Neural progenitor cell (in vitro differentiated cells): ENCODE measurements around the gene DNLZ. TPM values are rescaled to one million over a fixed set of nuclear protein-coding genes. Genes with fewer than 3 reads are reported as not detected.

Source experiments
- DNase-seq: peaks from one replicate; pipeline ENCODE4 v3.0.0-alpha.2; 2016; ENCODE audit warnings: low spot score
- H2AFZ ChIP-seq: fragments of 200-600 bp; sonication (generic); replicated peaks from 2 replicates; pipeline ENCODE4 v1.6.1; 2016; ENCODE audit warnings: antibody characterized with exemption
- H3F3A ChIP-seq: fragments of 200-600 bp; sonication (generic); 2 replicates; pipeline ENCODE4 v1.6.1; 2016; ENCODE audit warnings: antibody characterized with exemption, low read depth
- H3K27ac ChIP-seq: fragments of 200-600 bp; sonication (generic); 2 replicates; pipeline ENCODE4 v1.5.1; 2016; ENCODE audit warnings: mild to moderate bottlenecking
- H3K27me3 ChIP-seq: fragments of 200-600 bp; sonication (generic); 2 replicates; pipeline ENCODE4 v1.6.1; 2016; ENCODE audit warnings: mild to moderate bottlenecking, moderate library complexity
- H3K36me3 ChIP-seq: fragments of 200-600 bp; sonication (generic); 2 replicates; pipeline ENCODE4 v1.5.1; 2016
- H3K4me1 ChIP-seq: fragments of 200-600 bp; sonication (generic); 2 replicates; pipeline ENCODE4 v1.6.1; 2016; ENCODE audit warnings: mixed run types
- H3K4me2 ChIP-seq: fragments of 200-600 bp; sonication (generic); 2 replicates; pipeline ENCODE4 v1.6.1; 2016
- H3K4me3 ChIP-seq: fragments of 200-600 bp; sonication (generic); 2 replicates; pipeline ENCODE4 v1.5.1; 2016
- H3K79me2 ChIP-seq: fragments of 200-600 bp; sonication (generic); 2 replicates; pipeline ENCODE4 v1.6.1; 2016; ENCODE audit warnings: low read depth
- H3K9ac ChIP-seq: fragments of 200-600 bp; sonication (generic); 2 replicates; pipeline ENCODE4 v1.6.1; 2016
- H3K9me3 ChIP-seq: fragments of 200-600 bp; sonication (generic); 2 replicates; pipeline ENCODE4 v1.5.1; 2016; ENCODE audit warnings: low read depth
- H4K20me1 ChIP-seq: fragments of 200-600 bp; sonication (generic); 2 replicates; pipeline ENCODE4 v1.6.1; 2016; ENCODE audit warnings: low read depth
- H3K27ac Mint-ChIP-seq: 3 replicates; pipeline ENCODE4 v1.8.0; 2021; ENCODE audit warnings: mixed read lengths
- H3K27me3 Mint-ChIP-seq: 2 replicates; pipeline ENCODE4 v1.8.0; 2022; ENCODE audit warnings: low read depth, mild to moderate bottlenecking, inconsistent platforms, moderate library complexity, mixed read lengths; ENCODE audit not compliant: insufficient read depth
- H3K36me3 Mint-ChIP-seq: 3 replicates; pipeline ENCODE4 v1.8.0; 2021; ENCODE audit warnings: mixed read lengths
- H3K4me1 Mint-ChIP-seq: 3 replicates; pipeline ENCODE4 v1.8.0; 2021; ENCODE audit warnings: mixed read lengths
- H3K4me3 Mint-ChIP-seq: 3 replicates; pipeline ENCODE4 v1.8.0; 2021; ENCODE audit warnings: mild to moderate bottlenecking, moderate library complexity, mixed read lengths
- H3K9me3 Mint-ChIP-seq: 3 replicates; pipeline ENCODE4 v1.8.0; 2020; ENCODE audit warnings: mixed read lengths
- CTCF ChIP-seq: fragments of 200-600 bp; sonication (generic); IDR thresholded peaks from 2 replicates; pipeline ENCODE4 v1.5.1; 2017; ENCODE audit warnings: antibody characterized with exemption, mild to moderate bottlenecking
- EZH2 ChIP-seq: fragments of 200-600 bp; sonication (generic); IDR thresholded peaks from 2 replicates; pipeline ENCODE4 v1.6.1; 2017; ENCODE audit warnings: antibody characterized with exemption, mild to moderate bottlenecking, moderate library complexity
- EZH2phosphoT487 ChIP-seq: fragments of 200-600 bp; sonication (generic); IDR thresholded peaks from 2 replicates; pipeline ENCODE4 v1.6.1; 2017; ENCODE audit warnings: antibody characterized with exemption
- total RNA-seq: library from RNA; depleted of rRNA; stranded (reverse); fragments of >200 nt; gene quantifications from 2 replicates; pipeline ENCODE4 v1.2.3, GENCODE V29; 2015; ENCODE audit warnings: low replicate concordance

Gene DNLZ
- total RNA-seq, 1 donor from 2014 or later: 3.4 TPM

- no peaks in the 10 kb centered on the region for H3K36me3 ChIP-seq
- H3K27me3 ChIP-seq: no peaks in the 10 kb centered on the region
- H3K9ac ChIP-seq: no peak overlapping the region
- H3K4me1 ChIP-seq: no peaks in the 10 kb centered on the region
- H4K20me1 ChIP-seq: no peaks in the 10 kb centered on the region
- no peak overlapping the region for H2AFZ ChIP-seq
- H3K36me3 Mint-ChIP-seq: no peaks in the 10 kb centered on the region
- no peak for TF ChIP-seq EZH2phosphoT487
- TF ChIP-seq CTCF: no peak
- TF ChIP-seq EZH2: no peak
- no peak for DNase-seq
- H3K27ac ChIP-seq: no peak overlapping the region
- H3K79me2 ChIP-seq: no peaks in the 10 kb centered on the region
- no peaks in the 10 kb centered on the region for H3K9me3 Mint-ChIP-seq
- no peak overlapping the region for H3K4me3 Mint-ChIP-seq
- peaks cover 6% of the 10 kb centered on the region for H3K4me1 Mint-ChIP-seq
- no peak overlapping the region for H3K4me3 ChIP-seq
- no peak overlapping the region for H3K4me2 ChIP-seq
- no peak overlapping the region for H3K27ac Mint-ChIP-seq
- H3F3A ChIP-seq: no peaks in the 10 kb centered on the region
- H3K9me3 ChIP-seq: no peaks in the 10 kb centered on the region
- H3K27me3 Mint-ChIP-seq: peaks cover 2% of the 10 kb centered on the region
These were observed 11.6 kb upstream of the DNLZ start for GRCh38 chr9:136375096-136375495.

GRCh38 chr9:136374183-136374575, 10.6 kb upstream of the DNLZ start:
- H3K4me3 Mint-ChIP-seq: no peak overlapping the region
- H3K4me1 Mint-ChIP-seq: peaks cover 6% of the 10 kb centered on the region
- H3K4me1 ChIP-seq: no peaks in the 10 kb centered on the region
- H3K27me3 ChIP-seq: no peaks in the 10 kb centered on the region
- no peaks in the 10 kb centered on the region for H3K9me3 Mint-ChIP-seq
- H2AFZ ChIP-seq: no peak overlapping the region
- no peaks in the 10 kb centered on the region for H3K36me3 ChIP-seq
- no peak overlapping the region for H3K4me2 ChIP-seq
- no peak for DNase-seq
- H3K27ac Mint-ChIP-seq: no peak overlapping the region
- H3K4me3 ChIP-seq: no peak overlapping the region
- H3K79me2 ChIP-seq: no peaks in the 10 kb centered on the region
- TF ChIP-seq EZH2 (no peak), EZH2phosphoT487 (no peak)
- no peaks in the 10 kb centered on the region for H3F3A ChIP-seq
- H3K36me3 Mint-ChIP-seq: no peaks in the 10 kb centered on the region
- no peaks in the 10 kb centered on the region for H3K27me3 Mint-ChIP-seq
- H4K20me1 ChIP-seq: no peaks in the 10 kb centered on the region
- H3K9ac ChIP-seq: no peak overlapping the region
- H3K27ac ChIP-seq: no peak overlapping the region
- no peaks in the 10 kb centered on the region for H3K9me3 ChIP-seq

GRCh38 chr9:136373300-136374182, 10.0 kb upstream of the DNLZ start, which contains the start of gene CARD9:
Gene CARD9 (minus strand): TSS chr9:136373669. CDS start chr9:136372078, 1,591 bp downstream.
- no peak for TF ChIP-seq CTCF
- TF ChIP-seq EZH2phosphoT487: no peak
- TF ChIP-seq EZH2: no peak
- no peaks in the 10 kb centered on the region for H3K36me3 Mint-ChIP-seq
- no peaks in the 10 kb centered on the region for H3F3A ChIP-seq
- no peak within 1 kb of the TSS for H3K4me3 Mint-ChIP-seq
- H3K27me3 ChIP-seq: no peaks in the 10 kb centered on the region
- H3K4me3 ChIP-seq: no peak within 1 kb of the TSS
- H3K4me2 ChIP-seq: no peak within 1 kb of the TSS
- H3K9me3 Mint-ChIP-seq: no peaks in the 10 kb centered on the region
- no peaks in the 10 kb centered on the region for H3K36me3 ChIP-seq
- H3K4me1 Mint-ChIP-seq: peaks cover 6% of the 10 kb centered on the region
- no peaks in the 10 kb centered on the region for H3K79me2 ChIP-seq
- DNase-seq: no peak
- H4K20me1 ChIP-seq: no peaks in the 10 kb centered on the region
- H3K27me3 Mint-ChIP-seq: no peaks in the 10 kb centered on the region
- peak within 1 kb of the TSS; percentile 87 for H3K27ac Mint-ChIP-seq
- H2AFZ ChIP-seq: no peak within 1 kb of the TSS
- H3K27ac ChIP-seq: no peak within 1 kb of the TSS
- no peaks in the 10 kb centered on the region for H3K4me1 ChIP-seq
- H3K9ac ChIP-seq: no peak within 1 kb of the TSS
- no peaks in the 10 kb centered on the region for H3K9me3 ChIP-seq
